NCI-H128 (cell line): ENCODE data around the gene TRPM1.

Experiments
- DNase-seq: peaks from one replicate; lab custom pipeline; 2025; ENCODE audit not compliant: unreplicated experiment; lab: John Stamatoyannopoulos, UW

Gene TRPM1

GRCh38 chr15:30984118-30984517 lies 117.4 kb downstream of the TRPM1 start:
- DNase-seq, result no peak

- no peak for DNase-seq
Observed at GRCh38 chr15:30979457-30979856, 122.1 kb downstream of the TRPM1 start.

- DNase-seq, result no peak
Observed at GRCh38 chr15:30978328-30978727, 123.2 kb downstream of the TRPM1 start.

GRCh38 chr15:30974112-30974511 lies 127.4 kb downstream of the TRPM1 start:
- no peak for DNase-seq

GRCh38 chr15:30973379-30973778 lies 128.1 kb downstream of the TRPM1 start:
- no peak for DNase-seq

- DNase-seq, result no peak
Observed at GRCh38 chr15:30969724-30970123, 131.8 kb downstream of the TRPM1 start.

- DNase-seq, result no peak
Observed at GRCh38 chr15:30963681-30964080, 137.8 kb downstream of the TRPM1 start.

- no peak for DNase-seq
Observed at GRCh38 chr15:30962659-30963058, 138.9 kb downstream of the TRPM1 start.

GRCh38 chr15:30962079-30962478 lies 139.4 kb downstream of the TRPM1 start:
- DNase-seq, result no peak

GRCh38 chr15:30958219-30958618 lies 143.3 kb downstream of the TRPM1 start:
- no peak for DNase-seq

- no peak for DNase-seq
Observed at GRCh38 chr15:30956216-30957124, 145.1 kb downstream of the TRPM1 start.

GRCh38 chr15:30954674-30955073 lies 146.9 kb downstream of the TRPM1 start:
- no peak for DNase-seq

GRCh38 chr15:30953731-30954378 lies 147.7 kb downstream of the TRPM1 start:
- no peak for DNase-seq

GRCh38 chr15:30953183-30953582 lies 148.3 kb downstream of the TRPM1 start:
- no peak for DNase-seq
